HG03060 (cell line): ENCODE measurements around the gene ITGA5.

ENCODE experiments used
- ATAC-seq: cut with Tn5 transposase; IDR thresholded peaks from one replicate; pipeline ENCODE4 v1.9.1; 2021; ENCODE audit warnings: low read depth, moderate number of reproducible peaks; ENCODE audit not compliant: unreplicated experiment

Gene ITGA5

DNA sequence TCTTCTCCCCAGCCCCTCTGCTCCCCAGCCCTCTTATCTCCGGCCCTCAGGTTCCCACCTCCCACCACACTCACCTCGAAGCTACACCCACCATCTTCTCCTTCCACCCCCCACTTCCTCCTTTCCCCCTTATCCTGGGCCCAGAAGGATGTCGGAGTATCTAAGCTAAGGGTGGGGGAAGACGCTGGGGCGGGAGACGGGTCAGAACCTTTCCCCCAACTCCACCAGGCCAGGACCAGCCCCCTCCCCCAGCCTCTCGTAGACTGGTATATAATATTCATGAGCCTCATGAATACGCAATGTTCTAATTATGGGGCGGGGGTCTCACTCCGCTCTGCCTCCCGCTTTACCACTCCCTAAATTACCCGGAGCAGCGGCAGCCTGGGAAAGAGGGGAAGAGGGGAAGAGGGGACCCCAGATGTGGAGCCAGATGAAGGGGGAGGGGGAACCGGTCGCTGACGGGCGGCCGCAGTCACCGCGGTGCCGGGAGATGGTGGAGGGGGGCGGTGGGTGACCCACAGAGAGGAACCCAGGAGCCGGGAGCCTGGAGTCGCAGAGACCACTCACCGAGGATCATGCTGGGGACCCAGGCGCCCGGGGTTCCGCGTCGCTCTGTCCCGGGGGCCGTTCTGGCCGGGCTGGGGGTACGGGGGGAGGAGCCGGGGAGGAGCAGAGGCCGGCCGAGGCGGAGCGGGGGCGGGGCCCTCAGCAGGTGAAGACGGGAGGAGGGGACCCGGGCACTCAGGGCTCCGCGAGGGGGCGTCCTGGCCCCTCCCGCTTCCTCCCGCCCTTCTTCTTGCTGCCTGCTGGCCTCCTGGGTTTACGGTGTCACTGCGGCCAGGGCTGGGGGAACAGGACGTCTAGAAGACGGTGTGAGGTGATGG, 28.2 kb downstream of the ITGA5 start:
- no peak for ATAC-seq

DNA sequence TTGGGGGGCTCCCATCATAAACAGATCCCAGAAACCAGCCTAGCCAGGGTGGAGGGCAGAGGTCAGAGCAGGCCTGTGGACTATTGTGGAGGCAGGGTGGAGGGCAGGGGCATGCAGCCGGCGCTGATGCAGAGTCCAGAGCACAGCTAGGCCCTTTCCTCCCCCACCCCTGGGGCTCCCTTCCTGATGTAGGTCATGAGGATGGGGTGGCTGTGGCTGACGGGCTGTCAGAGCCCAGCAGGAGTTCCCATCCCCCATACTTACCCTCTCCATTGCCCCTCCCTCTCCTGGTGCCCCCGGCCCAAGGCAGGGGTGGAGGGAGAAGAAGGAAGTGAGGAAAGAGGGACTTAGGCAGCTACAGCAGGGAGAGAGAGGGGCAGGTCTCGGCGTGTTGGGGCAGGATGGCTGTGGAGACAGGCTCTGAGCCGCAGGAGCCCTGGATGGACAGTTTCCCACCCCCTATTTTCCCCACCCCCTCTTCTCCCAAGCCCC, 28.8 kb downstream of the ITGA5 start:
- no peak for ATAC-seq

DNA sequence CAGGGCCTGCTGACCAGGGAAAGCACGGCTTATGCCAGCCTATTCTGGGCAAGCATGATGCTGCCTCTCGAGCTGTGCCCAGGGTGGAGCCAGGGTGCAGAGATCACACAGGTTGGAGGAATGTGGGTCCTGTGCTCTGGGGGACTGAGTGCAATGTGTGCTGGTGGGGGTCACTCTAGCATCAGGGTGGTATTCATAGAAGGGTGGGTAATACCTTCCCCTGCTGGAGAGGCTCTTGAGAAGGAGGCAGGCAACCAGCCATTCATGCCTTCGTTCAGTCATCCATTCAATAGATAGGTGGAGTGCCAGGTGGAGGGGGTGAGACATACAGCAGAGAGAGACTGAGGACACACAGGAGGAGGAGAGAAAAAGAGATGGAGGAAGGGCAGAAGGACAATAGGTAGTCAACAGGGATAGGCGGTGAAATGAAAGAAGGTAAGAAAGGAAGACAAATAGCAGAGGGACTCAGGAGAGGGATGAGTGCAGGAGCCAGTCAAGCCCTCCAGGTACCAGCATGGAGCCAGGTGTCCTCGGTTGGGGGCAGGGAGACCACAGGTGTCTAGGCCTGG, 29.4 kb downstream of the ITGA5 start:
- ATAC-seq: no peak

DNA sequence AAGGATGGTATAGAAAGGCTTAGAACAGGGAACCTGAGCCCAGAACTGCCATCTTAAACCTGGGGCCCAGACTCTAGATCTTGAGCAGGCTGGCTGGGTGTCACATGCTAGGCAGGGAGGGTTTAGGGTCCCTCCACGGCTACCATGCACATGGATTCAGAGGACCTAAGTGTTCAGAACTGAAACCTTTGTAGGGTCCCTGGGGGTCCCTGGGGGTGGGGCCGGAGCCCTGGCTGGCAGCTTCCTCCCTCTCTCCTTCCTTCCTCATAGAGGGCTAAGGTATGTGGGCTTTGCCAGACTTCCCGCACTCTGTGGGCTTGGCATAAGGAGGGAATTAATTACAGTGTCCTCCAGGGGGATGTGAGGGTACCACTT, 29.9 kb downstream of the ITGA5 start:
- no peak for ATAC-seq

DNA sequence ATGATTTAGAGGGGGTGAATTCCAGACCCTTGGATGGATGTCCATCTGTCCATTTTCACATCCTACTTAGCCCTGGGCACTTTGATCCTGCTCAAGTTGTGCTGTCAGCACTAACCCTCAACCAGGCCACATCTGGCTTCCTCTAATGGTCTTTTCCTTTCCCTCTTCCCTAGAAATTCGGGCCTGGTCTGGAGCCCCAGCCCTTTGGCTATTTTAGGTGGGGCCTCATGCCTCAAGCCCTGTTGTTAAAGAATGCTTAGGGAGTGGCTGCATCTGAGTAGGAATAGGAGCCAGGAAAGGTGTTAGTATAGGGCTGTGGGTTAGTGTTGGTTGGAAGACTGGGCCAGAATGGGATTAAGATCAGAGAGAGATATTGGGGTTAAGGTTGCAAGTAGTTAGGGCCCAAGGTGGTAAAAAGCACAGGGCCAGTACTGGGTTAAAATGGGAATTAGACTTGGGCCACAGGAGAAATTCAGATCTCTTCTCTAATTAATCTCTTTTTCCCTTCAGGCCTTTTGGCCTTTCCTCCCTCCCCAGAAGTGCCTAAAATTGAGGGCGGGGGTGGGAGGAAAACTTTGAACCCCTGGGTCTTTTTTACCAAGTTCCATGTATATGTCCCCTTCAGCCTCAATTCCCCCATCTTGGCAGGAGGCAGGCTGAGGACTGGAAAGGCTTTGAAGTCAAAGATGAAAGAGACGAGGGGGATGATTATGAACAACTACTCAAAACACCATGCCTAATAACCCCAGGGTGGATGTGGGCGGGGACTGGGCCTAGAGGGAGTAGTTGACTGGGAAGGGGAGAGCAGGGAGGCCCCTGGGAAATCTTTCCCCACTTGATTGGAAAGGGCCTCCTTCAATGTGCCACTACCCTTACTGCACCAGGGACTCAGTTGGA, 30.6 kb downstream of the ITGA5 start:
- ATAC-seq: no peak

DNA sequence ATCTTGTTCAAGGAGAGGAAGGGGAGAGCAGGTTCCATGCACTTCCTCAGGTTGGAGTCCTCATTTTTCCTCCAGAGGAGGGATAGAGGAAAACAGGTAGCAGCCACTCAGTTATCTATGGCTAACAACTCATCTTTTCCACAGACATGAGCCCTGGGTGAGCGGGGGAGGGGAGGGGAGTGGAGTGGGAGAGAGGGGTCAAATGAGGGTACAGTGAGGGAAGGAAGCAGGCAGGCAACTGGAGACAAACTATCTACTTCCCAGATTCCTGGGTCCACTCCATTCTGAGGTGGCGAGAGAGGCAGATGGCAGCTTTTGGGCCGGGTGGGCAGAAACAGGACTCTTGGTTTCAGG, 32.0 kb downstream of the ITGA5 start:
- ATAC-seq: no peak

DNA sequence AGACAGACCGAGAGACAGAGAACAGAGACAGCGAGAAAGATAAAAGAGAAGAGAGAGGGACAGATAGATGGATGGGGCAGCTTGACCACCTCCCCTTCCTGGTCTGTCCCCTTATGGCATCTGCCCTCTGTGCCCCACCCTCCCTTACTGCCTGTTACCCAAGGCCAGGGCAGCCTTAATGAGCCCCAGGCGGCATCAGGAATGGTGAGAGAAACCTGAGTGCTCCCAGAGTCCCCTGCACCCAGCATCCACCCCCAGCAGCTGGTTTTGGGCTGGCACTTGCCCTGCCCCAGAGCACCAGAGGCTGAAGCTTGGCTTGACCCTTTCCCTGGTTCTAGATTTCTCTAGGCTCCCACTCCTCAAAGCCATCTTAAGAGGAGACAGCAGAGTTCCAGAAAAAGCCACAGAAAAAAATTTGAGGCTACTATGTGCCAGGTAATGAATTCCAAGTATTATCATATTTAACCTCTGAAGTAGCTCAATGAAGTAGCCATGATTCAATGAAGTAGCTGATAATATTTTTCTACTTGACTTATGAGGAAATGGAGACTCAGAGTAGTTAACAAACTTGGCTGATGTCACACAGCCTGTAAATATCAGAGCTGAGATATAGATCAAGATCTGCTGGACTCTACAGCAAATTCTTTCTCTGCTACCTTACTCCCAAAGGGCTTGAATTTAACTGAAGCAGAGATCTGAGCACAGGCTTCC, 32.5 kb downstream of the ITGA5 start:
- no peak for ATAC-seq

DNA sequence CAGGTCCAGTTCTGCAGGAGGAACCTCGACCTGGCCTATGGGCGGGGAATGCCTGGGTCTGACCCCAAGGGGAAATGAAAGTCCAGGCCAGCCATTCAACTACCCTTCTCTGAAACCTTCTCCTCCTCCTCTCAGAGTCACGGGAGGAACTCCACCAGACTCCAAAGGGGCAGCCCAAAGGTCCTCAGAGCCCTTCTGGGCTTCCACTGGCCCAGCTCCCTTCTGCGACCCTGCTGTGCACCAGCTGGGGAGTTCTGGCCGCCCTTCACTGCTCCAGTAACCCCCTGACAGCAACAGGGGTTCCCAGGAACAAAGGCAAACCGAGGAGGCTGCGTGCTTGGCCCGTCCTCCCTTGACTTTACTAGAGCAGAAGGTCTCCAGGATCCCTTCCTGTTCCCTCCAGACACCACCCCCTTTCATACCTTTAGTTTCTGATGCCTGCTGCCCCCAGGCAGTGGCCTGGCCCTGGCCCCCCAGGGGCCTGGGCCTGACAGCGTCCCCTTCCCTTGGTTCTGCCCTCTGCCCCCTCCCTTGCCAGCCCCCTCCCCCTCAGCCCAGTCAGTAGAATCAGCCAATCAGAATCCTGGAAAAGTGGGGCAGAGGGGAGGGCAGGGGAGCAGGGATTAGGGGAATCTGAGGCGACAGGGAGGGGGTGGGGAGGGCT, 33.7 kb downstream of the ITGA5 start:
- no peak for ATAC-seq

DNA sequence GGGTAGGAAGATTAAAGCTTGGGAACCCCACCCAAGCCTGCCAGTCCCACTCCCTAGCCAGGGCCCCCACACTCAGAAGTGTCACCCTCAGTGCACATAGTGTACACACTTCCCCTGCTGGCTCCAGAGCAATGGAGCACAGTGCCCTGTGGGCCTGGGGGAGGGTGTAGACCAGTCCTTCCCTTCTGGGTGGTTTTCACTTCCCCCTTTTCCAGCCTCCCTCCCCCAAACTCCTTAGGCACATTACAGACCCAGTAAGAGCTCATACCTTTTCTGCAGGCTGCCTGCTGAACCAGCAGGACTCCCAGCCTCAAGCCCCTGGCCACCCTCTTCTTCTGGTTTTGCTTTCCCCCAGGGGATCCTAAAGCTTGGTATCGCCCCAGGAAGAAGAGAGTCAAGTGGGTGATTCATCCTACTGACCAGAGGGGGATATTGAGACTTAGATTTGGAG, 34.5 kb downstream of the ITGA5 start, which contains the start of gene ZNF385A:
TSS of gene ZNF385A (minus strand) at position 143 of the 451 bp plus-strand sequence. CDS start 219 bp downstream, outside the sequence.
- ATAC-seq: no peak

DNA sequence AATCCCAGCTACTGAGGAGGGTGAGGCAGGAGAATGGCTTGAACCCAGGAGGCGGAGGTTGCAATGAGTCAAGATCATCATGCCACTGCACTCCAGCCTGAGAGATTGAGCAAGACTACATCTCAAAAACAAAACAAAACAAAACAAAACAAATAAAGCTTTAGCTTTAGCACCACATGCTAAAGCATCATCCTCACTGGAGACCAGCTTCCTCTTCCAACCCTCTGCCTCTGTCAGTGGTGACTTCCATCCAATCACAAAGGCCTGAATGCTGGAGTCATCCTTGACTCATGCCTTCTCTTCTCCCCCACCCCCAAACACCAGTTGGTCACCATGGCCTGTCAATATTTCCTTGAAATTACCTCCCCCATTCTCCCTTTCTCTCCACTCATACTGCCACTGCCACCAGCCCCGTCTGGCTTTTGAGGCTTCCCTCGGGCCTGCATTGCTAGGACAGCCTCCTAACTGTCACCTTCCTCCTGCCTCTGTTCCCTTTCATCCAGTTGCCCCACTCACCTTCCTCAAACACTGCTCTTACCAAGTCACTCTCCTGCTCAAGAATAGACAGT, 35.9 kb downstream of the ITGA5 start:
- no peak for ATAC-seq

DNA sequence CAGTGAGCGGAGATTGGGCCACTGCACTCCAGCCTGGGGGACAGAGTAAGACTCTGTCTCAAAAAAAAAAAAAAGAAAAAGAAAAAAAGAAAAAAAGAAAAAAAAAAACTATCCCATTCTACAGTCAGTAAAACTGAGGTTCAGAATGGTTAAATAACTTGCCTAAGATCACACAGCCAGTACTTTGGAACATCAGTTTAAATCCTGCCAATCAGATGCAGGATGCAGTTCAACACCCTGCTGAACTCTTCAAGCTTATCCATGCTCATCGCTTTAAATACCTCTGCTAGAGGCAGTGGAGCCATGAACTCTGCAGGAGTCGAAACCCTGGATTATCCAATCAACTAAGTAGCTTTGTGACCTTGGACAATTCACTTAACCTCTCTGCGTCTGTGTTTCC, 37.9 kb downstream of the ITGA5 start:
- no peak for ATAC-seq

DNA sequence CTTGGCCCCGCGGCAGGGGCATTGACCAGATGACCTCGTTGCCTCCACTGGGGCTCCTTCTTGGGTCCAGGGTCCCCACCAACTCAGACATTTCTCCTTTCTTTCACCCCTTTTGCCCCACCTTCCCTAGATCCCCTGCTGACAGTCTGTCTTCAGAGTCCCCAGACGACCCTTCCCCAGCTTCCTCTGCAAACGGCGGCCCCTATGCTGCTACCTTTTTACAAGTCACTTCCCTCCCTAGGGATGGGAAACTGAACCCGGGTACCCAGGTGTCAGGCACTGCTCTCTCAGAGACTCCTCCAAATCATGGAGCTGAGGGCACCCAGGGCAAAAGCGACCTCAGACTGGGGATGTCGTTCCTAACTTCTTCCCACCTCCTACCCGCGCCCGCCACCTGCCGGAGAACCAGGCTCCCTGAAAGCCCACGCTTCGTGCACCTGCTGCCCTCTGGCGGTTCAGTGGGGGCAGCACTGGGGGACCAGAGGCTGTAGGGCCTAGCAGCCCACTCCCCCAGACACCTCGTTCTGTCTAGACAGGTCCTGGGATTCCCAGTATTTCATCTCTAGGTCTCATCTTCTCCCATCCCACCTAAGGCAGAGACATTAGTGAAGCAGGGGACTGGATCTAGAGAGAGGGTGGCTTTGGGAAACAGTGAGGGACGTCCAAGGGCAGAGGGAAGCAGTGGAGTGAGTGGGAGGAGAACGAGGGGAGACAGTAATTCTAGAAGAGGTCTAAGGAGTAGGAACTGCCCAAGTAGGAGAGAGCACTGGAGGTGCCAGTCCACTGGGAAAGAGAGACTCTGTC, 39.5 kb downstream of the ITGA5 start:
- no peak for ATAC-seq

DNA sequence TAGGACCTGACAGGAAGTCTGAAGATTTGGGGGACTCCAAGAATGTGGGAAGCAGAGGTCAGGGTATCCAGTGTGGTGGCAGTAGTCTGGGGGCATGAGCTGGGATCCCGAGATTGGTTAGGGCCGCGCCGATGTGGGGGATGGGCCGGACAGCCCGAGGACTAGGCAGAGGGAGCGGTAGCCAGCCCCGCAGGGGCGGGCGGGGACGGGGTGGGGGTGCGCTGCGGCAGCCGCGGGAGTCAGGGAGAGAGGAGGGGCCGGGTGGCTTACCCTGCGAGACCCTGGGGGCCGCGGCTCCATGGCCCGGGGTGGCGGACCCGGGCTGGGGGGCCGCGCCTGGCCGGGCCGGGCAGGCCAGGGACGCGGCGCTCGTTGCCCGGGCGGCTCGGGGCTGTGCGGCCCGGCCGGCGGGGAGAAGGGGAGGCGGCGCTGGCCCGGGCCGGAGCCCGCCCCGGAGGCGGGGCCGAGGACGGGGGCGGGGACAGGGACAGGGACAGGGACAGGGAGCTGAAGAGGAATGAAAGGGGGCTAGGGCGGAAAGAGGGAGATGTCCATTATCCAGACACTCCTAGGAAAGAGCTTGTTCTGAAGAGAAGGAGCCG, 40.2 kb downstream of the ITGA5 start:
- ATAC-seq: no peak

DNA sequence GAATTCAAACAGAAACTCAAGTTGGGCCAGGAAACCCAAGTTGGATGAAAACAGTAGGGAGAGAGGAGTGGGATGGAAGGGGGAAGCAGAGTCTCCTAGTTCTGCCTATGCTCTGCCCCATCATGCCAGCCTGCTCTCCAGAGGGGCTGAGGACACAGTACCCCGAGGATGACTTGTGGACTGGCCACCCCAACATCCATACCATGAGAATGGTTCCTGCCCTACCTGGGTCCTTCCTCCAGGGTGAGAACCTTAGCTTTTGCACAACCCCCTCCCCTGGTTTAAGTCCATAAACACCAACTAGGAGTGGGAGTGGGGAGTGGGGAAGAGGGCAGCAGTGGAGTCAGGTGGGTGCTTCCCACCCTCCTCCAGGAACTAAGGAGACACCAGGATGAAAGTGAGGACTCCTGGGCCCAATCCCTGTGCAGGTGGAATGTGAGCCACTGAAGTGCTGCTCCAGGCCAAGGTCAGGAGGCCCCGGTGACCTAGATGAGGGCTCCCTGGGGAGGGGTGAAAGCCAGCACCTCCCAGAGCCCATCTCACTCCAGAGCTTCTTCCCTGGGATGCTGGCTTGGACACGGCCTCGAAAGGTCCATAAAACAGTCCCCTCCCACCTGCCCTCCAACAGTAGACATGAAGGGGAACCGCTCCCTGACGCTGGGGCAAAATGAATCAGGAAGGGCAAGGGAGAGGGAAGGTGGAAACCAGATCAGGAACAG, 41.1 kb downstream of the ITGA5 start:
- no peak for ATAC-seq

DNA sequence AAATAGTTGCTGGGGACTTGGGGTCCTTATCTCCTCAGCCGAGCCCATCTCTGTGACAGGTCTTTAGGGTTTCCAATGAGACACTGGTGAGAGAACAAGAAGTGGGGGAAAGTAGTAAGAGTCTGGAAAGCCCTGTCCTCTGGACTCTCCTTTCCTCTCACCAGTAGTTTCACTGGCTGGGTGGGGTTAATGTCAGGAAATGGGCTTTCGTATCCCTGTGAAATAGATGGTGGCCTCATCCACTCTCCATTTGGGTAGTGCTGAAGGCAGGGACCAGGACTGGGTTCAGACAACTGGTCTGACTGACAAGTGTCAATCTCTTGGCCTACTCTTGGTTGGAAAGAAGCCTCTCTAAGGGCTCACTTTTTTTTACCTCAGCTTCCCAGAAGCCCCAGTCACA, 42.1 kb downstream of the ITGA5 start:
- ATAC-seq: no peak

DNA sequence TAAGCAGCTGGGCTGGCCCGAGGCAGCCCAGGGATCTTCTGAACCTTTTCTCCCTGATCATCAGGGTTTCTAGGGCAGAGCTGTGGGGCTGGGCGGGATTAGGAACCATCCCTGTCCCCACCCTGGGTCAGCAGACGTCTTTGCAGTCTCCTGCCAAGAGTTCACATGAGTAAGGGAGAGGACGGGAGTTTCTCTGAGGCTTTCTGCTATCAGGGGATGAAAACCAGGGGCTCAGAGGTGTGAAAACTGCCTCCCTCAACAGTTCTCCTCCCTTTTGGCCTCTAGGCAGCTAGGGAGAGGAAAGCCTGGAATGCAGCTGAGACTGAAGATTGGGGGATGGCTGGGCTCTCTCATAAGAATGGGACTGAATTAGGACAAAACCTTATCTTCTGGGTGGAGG, 42.5 kb downstream of the ITGA5 start:
- no peak for ATAC-seq

DNA sequence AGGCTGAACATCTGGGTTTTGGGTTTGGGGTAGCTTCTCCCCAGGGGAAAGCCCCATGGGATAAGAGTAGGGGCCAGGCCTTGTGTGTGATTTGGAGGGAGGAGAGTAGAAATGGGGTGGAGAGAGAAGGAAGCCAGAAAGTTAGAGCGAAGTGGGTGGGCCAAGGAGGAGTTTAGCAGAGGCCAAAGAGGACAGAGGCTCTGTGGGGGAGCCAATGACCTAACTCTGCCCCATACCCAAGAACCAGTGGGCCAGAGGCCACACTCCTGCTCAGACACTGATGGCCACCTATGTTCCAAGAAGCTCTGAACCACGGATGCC, 43.8 kb downstream of the ITGA5 start:
- ATAC-seq: no peak
